Endothelial cell of umbilical vein (primary cell): Measurements from ENCODE around the gene GFI1B. TPM values are rescaled to one million over a fixed set of nuclear protein-coding genes. Genes with fewer than 3 reads are reported as not detected.

Experiments used
- BruUV-seq: library from RNA; stranded (reverse); fragments of 400-500 nt; replicated peaks from 2 replicates; lab custom pipeline; 2021; lab: Mats Ljungman, UMichigan
- CTCF ChIA-PET: fragments of 300-600, 350-600 bp; sonication (Branson Sonifier 250); formaldehyde crosslinking; loops from one replicate; lab custom pipeline; 2021; ENCODE audit warnings: antibody characterized with exemption, inconsistent platforms; lab: Charles Lee
- POLR2A ChIA-PET: fragments of 300-600, 350-600 bp; sonication (Branson Sonifier 250); formaldehyde crosslinking; loops from one replicate; lab custom pipeline; 2021; ENCODE audit warnings: antibody characterized with exemption, inconsistent platforms; lab: Charles Lee
- DNase-seq: peaks from one replicate; pipeline ENCODE4 v3.0.0-alpha.2; 2011; ENCODE audit warnings: low read depth, low spot score
- FAIRE-seq: peaks from 2 replicates; lab custom pipeline; 2011; peaks lifted over from hg19 to GRCh38; lab: Jason Lieb, UNC
- H2AFZ ChIP-seq: 2 replicates; pipeline ENCODE4 v1.6.0; 2012; ENCODE audit warnings: low read depth, low read length, control low read depth, inconsistent platforms
- H3K27ac ChIP-seq: 2 replicates; pipeline ENCODE4 v1.5.1; 2011; ENCODE audit warnings: low read depth, mild to moderate bottlenecking, control low read depth, low read length, moderate library complexity; ENCODE audit not compliant: insufficient read depth
- H3K27me3 ChIP-seq, 2 experiments: 2 replicates each; pipeline versions ENCODE4 v1.6.0 to v1.6.1; 2011; ENCODE audit warnings: low read length in 2 of 2, mixed read lengths in 1 of 2; ENCODE audit not compliant: control insufficient read depth in 2 of 2, insufficient read depth in 2 of 2
- H3K36me3 ChIP-seq, 2 experiments: 2 replicates in 1 of 2; 3 replicates in 1 of 2; pipeline ENCODE4 v1.5.1; 2011; ENCODE audit warnings: low read length in 2 of 2, mild to moderate bottlenecking in 1 of 2, moderate library complexity in 1 of 2; ENCODE audit not compliant: control insufficient read depth in 2 of 2, insufficient read depth in 2 of 2; ENCODE audit errors: extremely low read depth in 1 of 2
- H3K4me1 ChIP-seq: 3 replicates; pipeline ENCODE4 v1.5.1; 2011; ENCODE audit warnings: mild to moderate bottlenecking, low read length; ENCODE audit not compliant: control insufficient read depth, insufficient read depth; ENCODE audit errors: extremely low read depth
- H3K4me2 ChIP-seq: 2 replicates; pipeline ENCODE4 v1.6.1; 2011; ENCODE audit warnings: low read length, control low read depth, mixed read lengths; ENCODE audit not compliant: insufficient read depth
- H3K4me3 ChIP-seq, 3 experiments: fragments of 200-600 bp in 1 of 3; sonication (generic), shearing (Covaris generic) in 1 of 3; replicated peaks in 1 of 3; 2 replicates each; pipeline ENCODE4 v1.5.1; 2011 to 2016; ENCODE audit warnings: control low read depth in 3 of 3, low read length in 3 of 3, mild to moderate bottlenecking in 2 of 3, inconsistent platforms in 1 of 3, low read depth in 1 of 3, moderate library complexity in 1 of 3; ENCODE audit not compliant: insufficient read depth in 1 of 3
- H3K79me2 ChIP-seq: 2 replicates; pipeline ENCODE4 v1.6.0; 2012; ENCODE audit warnings: low read length, inconsistent platforms; ENCODE audit not compliant: control insufficient read depth, insufficient read depth
- H3K9ac ChIP-seq: replicated peaks from 2 replicates; pipeline ENCODE3; 2011; ENCODE audit warnings: low read length, control low read depth; ENCODE audit not compliant: insufficient read depth; ENCODE audit errors: extremely low read depth
- H3K9me1 ChIP-seq: replicated peaks from 3 replicates; pipeline ENCODE4 v1.6.0; 2011; ENCODE audit warnings: mild to moderate bottlenecking, low read length; ENCODE audit not compliant: control insufficient read depth, insufficient read depth; ENCODE audit errors: extremely low read depth
- H3K9me3 ChIP-seq: replicated peaks from 2 replicates; pipeline ENCODE4 v1.5.1; 2012; ENCODE audit warnings: low read length, inconsistent platforms; ENCODE audit not compliant: control insufficient read depth, insufficient read depth
- H4K20me1 ChIP-seq: replicated peaks from 2 replicates; pipeline ENCODE3; 2011; ENCODE audit warnings: mild to moderate bottlenecking, low read length; ENCODE audit not compliant: control insufficient read depth, insufficient read depth; ENCODE audit errors: extremely low read depth
- EZH2 ChIP-seq: IDR thresholded peaks from 2 replicates; pipeline ENCODE4 v1.6.1; 2012; ENCODE audit warnings: borderline replicate concordance, low read depth, mild to moderate bottlenecking, moderate library complexity, low read length, inconsistent platforms; ENCODE audit not compliant: severe bottlenecking
- FOS ChIP-seq: IDR thresholded peaks from 2 replicates; pipeline ENCODE4 v1.6.1; 2011; ENCODE audit warnings: mild to moderate bottlenecking, low read length, moderate library complexity, borderline replicate concordance; ENCODE audit not compliant: insufficient read depth
- GATA2 ChIP-seq: IDR thresholded peaks from 2 replicates; pipeline ENCODE4 v1.7.0; 2011; ENCODE audit warnings: low read depth, mild to moderate bottlenecking, moderate library complexity, mixed read lengths, low read length; ENCODE audit not compliant: insufficient read length, insufficient read depth
- JUN ChIP-seq: IDR thresholded peaks from 2 replicates; pipeline ENCODE4 v1.6.1; 2011; ENCODE audit warnings: borderline replicate concordance, low read depth; ENCODE audit not compliant: insufficient read length, insufficient read depth
- MAX ChIP-seq: IDR thresholded peaks from 2 replicates; pipeline ENCODE4 v1.6.1; 2011; ENCODE audit not compliant: insufficient read depth, insufficient read length
- MYC ChIP-seq: IDR thresholded peaks from one replicate; pipeline ENCODE4 v1.6.1; 2011; ENCODE audit warnings: mild to moderate bottlenecking, low read depth, low read length
- POLR2A ChIP-seq: IDR thresholded peaks from 2 replicates; pipeline ENCODE4 v1.6.1; 2012; ENCODE audit warnings: low read depth, mild to moderate bottlenecking, control low read depth, low read length
- POLR2AphosphoS5 ChIP-seq: IDR thresholded peaks from 2 replicates; pipeline ENCODE4 v1.6.1; 2012; ENCODE audit warnings: low read depth, mild to moderate bottlenecking, control low read depth, low read length, moderate library complexity; ENCODE audit not compliant: insufficient read depth
- dilution Hi-C: fragments of 300-500 bp; cut with MboI; formaldehyde crosslinking; loops from one replicate; pipeline ENCODE4 v1.15.0; 2019; ENCODE audit warnings: low sequenced_read_pairs; ENCODE audit not compliant: extremely low pct_ligation_motif_present
- intact Hi-C: fragments of 100-400 bp; cut with micrococcal nuclease; formaldehyde crosslinking; loops from one replicate; pipeline ENCODE4 v1.10.0; 2022
- polyA plus RNA-seq, 4 experiments: library from polyadenylated mRNA; depleted of rRNA in 3 of 4; stranded (reverse) in 3 of 4; unstranded in 1 of 4; fragments of >200 nt; gene quantifications; 2 replicates each; pipeline versions ENCODE4 v1.2.1 to v1.2.3, GENCODE V29; 2011 to 2012; ENCODE audit warnings: missing spikeins in 1 of 4
- total RNA-seq: library from RNA; stranded (reverse); gene quantifications from 2 replicates; pipeline ENCODE4 v1.2.3, GENCODE V29; 2021
- TF ChIP-seq, protein P1 (sequence below), 2 donors: IDR thresholded peaks; 1 replicate in 1 of 2; 2 replicates in 1 of 2; pipeline ENCODE4 v1.5.1; 2011; ENCODE audit warnings: low read length in 2 of 2, mild to moderate bottlenecking in 2 of 2, moderate library complexity in 2 of 2, control low read depth in 1 of 2, inconsistent platforms in 1 of 2, low read depth in 1 of 2; ENCODE audit not compliant: insufficient read depth in 1 of 2; ENCODE audit errors: extremely low read depth in 1 of 2

GFI1B gene
- total and polyA plus RNA-seq, 2 donors (not counting 3 experiments of a cell fraction or from before 2014, with no cell fraction given): 0.04 TPM; not detected in 1

- dilution Hi-C loops (no loop called here), intact Hi-C loops (no loop called here)
- H3K36me3 ChIP-seq: no peaks in the 10 kb centered on the region
- ChIA-PET CTCF (no interaction called here), POLR2A (no interaction called here)
- no peak overlapping the region for H3K4me3 ChIP-seq
- no peaks in the 10 kb centered on the region for H3K4me1 ChIP-seq
- H3K9me1 ChIP-seq: no peaks in the 10 kb centered on the region
- H3K79me2 ChIP-seq: no peaks in the 10 kb centered on the region
- no peaks in the 10 kb centered on the region for H3K9me3 ChIP-seq
- H3K27ac ChIP-seq: no peak overlapping the region
- no peak overlapping the region for H2AFZ ChIP-seq
- H3K9ac ChIP-seq: no peak overlapping the region
- H4K20me1 ChIP-seq: no peaks in the 10 kb centered on the region
- DNase-seq: no peak
- no TSS peak for BruUV-seq
- FAIRE-seq: no peak
- H3K27me3 ChIP-seq: peaks cover 2 to 3% of the 10 kb centered on the region in 2 experiments
- TF ChIP-seq POLR2AphosphoS5: no peak
- H3K4me2 ChIP-seq: no peak overlapping the region
These were observed 7.0 kb downstream of the GFI1B start for GRCh38 chr9:132985489-132985888.

- Histone ChIP-seq H2AFZ (no peak overlapping the region), H4K20me1 (no peaks in the 10 kb centered on the region), H3K4me1 (no peaks in the 10 kb centered on the region), H3K4me2 (no peak overlapping the region), H3K9ac (no peak overlapping the region), H3K27ac (no peak overlapping the region), H3K27me3 (peaks cover 0 to 2% of the 10 kb centered on the region in 2 experiments), H3K4me3 (no peak overlapping the region), H3K9me3 (no peaks in the 10 kb centered on the region), H3K79me2 (no peaks in the 10 kb centered on the region), H3K9me1 (no peaks in the 10 kb centered on the region), H3K36me3 (no peaks in the 10 kb centered on the region)
- no peak for DNase-seq
- dilution Hi-C loops: no loop called here
- ChIA-PET POLR2A (no interaction called here), CTCF (no interaction called here)
- no peak for FAIRE-seq
- TF ChIP-seq MAX: no peak
- TF ChIP-seq, protein P1, sequence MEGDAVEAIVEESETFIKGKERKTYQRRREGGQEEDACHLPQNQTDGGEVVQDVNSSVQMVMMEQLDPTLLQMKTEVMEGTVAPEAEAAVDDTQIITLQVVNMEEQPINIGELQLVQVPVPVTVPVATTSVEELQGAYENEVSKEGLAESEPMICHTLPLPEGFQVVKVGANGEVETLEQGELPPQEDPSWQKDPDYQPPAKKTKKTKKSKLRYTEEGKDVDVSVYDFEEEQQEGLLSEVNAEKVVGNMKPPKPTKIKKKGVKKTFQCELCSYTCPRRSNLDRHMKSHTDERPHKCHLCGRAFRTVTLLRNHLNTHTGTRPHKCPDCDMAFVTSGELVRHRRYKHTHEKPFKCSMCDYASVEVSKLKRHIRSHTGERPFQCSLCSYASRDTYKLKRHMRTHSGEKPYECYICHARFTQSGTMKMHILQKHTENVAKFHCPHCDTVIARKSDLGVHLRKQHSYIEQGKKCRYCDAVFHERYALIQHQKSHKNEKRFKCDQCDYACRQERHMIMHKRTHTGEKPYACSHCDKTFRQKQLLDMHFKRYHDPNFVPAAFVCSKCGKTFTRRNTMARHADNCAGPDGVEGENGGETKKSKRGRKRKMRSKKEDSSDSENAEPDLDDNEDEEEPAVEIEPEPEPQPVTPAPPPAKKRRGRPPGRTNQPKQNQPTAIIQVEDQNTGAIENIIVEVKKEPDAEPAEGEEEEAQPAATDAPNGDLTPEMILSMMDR (IDR thresholded peaks at IDR 0.05; ENCODE audit: extremely low read depth in 1 of 2, insufficient read depth in 1 of 2, low read depth in 1 of 2, low read length in 2 of 2): no peak
- no peak for TF ChIP-seq POLR2AphosphoS5
- TF ChIP-seq JUN: no peak
- no peak for TF ChIP-seq GATA2
- no peak for TF ChIP-seq POLR2A
- TF ChIP-seq FOS: no peak
- no peak for TF ChIP-seq MYC
- TF ChIP-seq EZH2: no peak
- intact Hi-C loops: no loop called here
- BruUV-seq: no TSS peak
These were observed 7.6 kb downstream of the GFI1B start for GRCh38 chr9:132986114-132986513.
